Ramos (cell line): ENCODE results near the gene UBE2I.

Experiments used
- in situ Hi-C: fragments of 300-500 bp; cut with MboI; formaldehyde crosslinking; loops from one replicate; pipeline ENCODE4 v1.14.3; 2022; ENCODE audit warnings: low sequenced_read_pairs; ENCODE audit not compliant: unreplicated experiment

The UBE2I gene

GRCh38 chr16:1311212-1311737 lies 1.8 kb downstream of the UBE2I start:
- in situ Hi-C loops = no loop called here

DNA sequence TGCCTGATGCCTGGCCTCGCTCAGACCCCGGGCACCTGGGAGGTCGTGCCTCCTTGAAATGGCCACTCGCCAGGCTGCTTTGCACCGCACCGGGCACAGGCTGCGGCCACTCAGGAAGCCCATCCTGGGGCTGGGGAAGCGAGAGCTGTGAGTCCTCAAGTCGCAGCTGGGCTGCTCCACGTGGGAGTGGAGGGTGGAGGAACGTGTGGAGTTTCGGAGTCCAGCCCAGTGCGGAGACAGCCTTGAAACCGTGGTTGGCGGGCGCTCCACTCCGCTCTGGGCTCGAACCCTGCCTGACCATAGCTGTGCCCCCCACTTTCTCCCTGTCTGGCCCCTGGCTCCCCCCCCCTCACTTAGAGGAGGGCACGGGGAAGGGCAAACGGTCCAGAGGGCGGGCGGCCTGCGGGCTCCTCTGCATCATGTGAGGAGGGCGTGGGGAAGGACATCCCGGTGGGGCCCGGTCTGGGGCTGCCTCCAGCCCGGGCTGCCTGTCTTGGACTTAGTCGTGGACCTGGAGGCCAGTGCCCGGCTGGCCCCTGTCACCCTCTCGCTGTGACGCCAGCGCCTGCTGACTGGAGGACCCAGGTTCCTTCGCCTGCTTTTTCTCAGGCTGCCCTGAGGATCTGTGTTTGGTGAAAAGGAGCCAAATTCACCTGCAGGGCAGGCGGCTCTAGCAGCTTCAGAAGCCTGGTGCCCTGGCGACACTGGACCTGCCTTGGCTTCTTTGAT lies 2.5 kb downstream of the UBE2I start:
- in situ Hi-C loops = no loop called here

GRCh38 chr16:1312467-1312816 lies 3.0 kb downstream of the UBE2I start:
- in situ Hi-C loops = no loop called here

- in situ Hi-C loops = no loop called here
These were observed 3.5 kb downstream of the UBE2I start for GRCh38 chr16:1312903-1313302.

DNA sequence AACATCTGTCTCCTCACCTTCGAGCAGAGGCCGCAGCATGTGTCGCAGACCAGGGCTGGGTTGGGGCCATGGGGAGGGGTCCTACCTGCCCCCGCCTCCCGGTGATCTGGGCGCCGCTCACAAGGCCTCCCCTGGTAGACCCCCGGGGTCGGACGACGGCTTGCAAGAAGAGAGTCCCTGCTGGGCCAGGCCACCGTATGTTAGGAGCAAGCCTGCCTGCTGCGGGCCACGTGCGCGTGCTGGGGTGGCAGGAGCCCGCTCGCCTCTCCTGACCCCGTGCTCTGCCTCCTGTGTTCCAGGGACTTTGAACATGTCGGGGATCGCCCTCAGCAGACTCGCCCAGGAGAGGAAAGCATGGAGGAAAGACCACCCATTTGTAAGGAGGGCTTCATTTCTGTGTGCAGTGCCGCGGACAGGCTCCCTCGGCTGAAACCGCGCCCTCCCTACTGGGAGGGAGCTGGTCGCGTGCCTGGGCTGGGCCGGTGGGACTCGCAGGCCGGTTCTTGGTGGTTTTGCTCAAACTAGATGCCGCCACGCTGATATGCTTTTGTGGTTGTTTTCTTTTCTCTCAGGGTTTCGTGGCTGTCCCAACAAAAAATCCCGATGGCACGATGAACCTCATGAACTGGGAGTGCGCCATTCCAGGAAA lies 4.4 kb downstream of the UBE2I start:
- in situ Hi-C loops = no loop called here

GRCh38 chr16:1314399-1315068 lies 5.1 kb downstream of the UBE2I start:
- in situ Hi-C loops = no loop called here

DNA sequence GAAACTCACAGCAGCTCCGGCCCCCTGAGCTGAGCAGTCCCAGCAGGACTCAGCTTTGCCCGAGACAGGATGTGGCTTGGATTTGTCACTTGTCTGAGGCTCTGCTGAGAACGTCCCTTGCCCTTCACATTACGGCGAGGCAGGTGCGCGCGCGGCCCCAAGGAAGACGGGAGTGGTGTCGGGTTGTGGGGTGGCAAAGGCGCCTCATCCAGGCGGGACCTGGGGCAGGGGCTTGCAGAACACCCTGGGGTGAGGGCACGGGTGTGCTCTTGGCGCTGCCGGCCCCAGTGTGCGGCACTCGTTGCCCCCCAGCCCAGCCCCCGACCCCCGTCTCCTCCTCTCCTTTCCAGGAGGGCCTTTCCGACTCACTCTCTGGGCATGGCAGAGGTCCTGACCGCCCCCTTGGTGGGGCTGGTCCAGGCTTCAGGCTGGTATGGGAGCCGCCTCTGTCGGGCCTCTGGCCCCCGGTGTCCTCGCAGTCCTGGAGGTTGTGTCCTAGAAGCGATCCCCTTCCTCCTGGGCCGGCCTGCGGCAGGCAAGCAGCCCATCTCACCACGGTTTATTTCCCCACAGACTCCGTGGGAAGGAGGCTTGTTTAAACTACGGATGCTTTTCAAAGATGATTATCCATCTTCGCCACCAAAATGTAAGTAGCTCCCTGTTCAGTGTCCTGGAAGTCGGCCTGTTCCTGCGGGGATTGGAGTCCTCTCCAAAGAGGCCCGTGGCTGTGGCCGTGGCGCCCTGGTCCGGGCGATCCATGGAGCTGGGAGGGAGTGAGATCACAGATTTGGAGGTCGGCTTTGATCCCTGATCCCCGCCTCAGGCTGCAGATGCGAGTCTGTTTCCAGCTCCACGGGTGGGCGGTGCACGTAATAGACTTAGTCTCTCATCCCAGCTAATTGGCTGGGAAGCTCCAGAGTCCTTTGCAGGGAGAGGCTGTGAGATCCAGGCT lies 5.9 kb downstream of the UBE2I start:
- in situ Hi-C loops = no loop called here

GRCh38 chr16:1316033-1316405 lies 6.6 kb downstream of the UBE2I start:
- in situ Hi-C loops = no loop called here

DNA sequence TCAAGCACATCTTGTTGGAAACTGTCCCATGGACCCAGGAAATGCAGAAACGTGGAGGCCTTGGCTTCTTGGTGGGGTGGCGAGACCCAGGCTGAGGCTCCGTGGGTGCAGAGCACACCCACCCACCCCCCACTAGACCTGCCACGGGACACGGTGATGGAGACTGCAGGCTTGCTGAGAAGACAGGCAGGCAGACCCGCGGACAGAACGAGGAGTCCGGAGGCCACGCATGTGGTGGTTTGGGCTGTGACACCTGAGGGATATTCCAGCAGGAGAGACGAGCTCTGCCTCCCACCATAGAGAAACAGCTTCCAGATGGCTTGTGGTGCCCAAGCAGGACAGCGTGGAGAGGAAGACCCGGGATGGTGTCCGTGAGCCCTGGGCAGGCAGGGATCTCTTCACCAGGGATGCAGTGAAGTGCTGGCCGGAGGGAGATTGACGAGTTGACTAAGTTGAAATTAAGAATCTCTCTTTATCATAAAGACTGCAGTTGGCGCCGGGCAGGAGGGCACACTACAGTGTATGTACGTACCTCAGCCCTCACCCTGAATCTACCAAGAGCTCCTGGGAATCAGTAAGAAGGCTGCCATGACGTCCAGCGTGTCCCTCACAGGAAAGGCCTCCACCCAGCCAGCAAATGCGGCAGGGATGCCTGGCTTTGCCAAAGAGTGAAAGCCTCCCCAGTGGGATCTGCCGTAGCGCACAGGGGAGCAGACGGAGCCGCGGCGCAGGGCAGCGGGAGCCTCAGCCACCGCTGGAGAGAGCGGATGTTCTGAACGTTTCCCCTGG lies 8.2 kb downstream of the UBE2I start:
- in situ Hi-C loops = no loop called here

- in situ Hi-C loops = no loop called here
These were observed 8.8 kb downstream of the UBE2I start for GRCh38 chr16:1318268-1318545.

GRCh38 chr16:1319041-1319440 lies 9.6 kb downstream of the UBE2I start:
- in situ Hi-C loops = no loop called here

- in situ Hi-C loops = no loop called here
These were observed 10.7 kb downstream of the UBE2I start for GRCh38 chr16:1320097-1320496.

- in situ Hi-C loops = no loop called here
These were observed 11.3 kb downstream of the UBE2I start for GRCh38 chr16:1320658-1321240.

DNA sequence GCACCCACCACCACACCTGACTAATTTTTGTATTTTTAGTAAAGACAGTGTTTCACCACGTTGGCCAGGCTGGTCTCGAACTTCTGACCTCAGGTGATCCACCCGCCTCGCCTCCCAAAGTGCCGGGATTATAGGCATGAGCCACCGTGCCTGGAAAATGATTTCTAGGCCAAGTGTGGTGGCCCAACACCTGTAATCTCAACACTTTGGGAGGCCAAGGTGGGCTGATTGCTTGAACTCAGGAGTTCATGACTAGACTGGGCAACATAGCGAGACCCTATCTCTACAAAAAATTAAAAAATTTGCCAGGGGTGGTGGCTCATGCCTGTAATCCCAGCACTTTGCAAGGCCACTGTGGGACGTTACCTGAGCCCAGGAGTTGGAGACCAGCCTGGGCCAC lies 13.0 kb downstream of the UBE2I start:
- in situ Hi-C loops = no loop called here

DNA sequence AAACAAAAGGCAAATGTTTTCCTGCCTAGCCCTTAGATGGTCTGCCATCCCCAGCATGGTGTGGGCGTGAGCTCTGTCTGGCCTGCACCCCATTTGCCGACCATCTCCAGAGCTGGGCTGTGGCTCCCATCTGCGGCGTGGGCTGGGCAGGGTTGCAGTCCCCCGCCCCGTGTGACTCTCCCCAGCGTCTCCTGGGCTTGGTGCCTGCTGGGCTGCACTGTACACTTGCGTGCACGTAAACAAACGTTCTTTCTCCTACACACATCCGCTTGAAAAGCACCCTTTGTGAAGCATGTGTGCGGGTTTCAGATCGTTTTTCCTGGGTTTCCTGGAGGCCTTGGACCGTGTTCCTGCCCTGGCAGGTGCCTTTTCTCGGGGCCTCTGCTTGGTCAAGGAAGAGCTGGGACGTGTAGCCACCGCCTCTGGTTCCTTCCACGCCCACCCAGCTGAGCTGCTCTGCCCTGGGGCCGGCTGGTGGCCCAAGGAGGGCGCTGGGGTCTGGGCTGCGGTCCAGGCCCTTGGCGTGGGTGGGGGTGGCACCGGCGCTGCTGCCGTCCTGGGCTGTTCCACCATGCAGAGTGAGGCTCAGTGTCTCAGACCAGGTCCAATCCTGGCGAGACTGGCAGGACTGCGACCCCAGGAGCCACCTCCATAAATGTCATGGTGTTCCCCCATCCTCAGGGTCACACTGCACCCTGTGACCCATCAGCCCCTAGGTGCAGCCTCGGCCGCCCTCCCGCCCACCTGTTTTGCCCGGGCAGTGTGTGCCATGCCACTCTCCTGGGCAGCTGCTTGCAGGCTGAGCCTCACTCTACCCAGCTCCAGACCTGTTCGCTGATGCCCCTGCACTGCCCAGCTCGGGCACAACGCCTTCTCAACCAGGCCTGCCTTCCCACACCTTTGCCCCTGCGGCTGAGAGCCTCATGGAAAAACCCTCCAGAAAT lies 14.1 kb downstream of the UBE2I start:
- in situ Hi-C loops = no loop called here

- in situ Hi-C loops = no loop called here
These were observed 14.9 kb downstream of the UBE2I start for GRCh38 chr16:1324286-1324826.

DNA sequence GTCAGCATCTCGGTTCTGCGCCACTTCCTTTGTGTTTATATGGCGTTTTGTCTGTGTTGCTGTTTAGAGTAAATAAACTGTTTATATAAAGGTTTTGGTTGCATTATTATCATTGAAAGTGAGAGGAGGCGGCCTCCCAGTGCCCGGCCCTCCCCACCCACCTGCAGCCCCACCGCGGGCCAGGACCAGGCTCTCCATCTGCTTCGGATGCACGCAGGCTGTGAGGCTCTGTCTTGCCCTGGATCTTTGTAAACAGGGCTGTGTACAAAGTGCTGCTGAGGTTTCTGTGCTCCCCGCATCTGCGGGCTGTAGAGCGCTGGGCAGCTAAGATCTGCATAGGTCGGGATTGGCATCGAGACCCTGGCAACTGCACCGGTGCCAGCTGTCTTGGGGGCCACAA lies 15.8 kb downstream of the UBE2I start:
- in situ Hi-C loops = no loop called here
